Peyer's patch (tissue), 4 donors: ENCODE measurements around the gene DSG3.

Experiments
- CTCF ChIP-seq, 6 experiments: fragments of 450-650 bp in 4 of 6; fragments of 200-600 bp in 2 of 6; sonication (generic) in 1 of 6; IDR thresholded peaks; one replicate each; pipeline ENCODE4 v1.5.1; 2017 to 2019; ENCODE audit warnings: antibody characterized with exemption in 6 of 6, mild to moderate bottlenecking in 3 of 6, moderate library complexity in 1 of 6
- POLR2A ChIP-seq, 2 donors: fragments of 450-650 bp; IDR thresholded peaks; one replicate each; pipeline ENCODE4 v1.5.1; 2017; ENCODE audit warnings: antibody characterized with exemption in 2 of 2, mild to moderate bottlenecking in 2 of 2, moderate library complexity in 2 of 2

DNA sequence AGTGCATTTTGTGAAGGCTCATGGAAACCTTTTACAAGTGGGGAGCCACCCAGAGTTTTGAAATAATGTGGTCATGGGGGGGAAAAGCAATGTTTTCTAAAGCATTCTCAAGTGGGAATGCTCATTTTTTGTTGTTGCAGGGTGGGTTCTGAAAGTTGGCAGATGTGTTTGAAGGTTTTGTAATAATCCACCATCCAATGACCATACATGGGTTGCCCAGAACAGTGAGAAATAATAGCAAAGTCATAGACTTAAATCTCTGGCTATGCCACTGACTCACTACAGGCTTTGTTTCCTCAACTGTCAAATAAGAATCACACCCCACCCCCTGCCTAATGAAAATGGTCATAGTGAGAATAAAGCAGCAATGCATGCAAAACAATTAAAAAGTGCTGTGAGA, 2.9 kb downstream of the DSG3 start:
- TF ChIP-seq CTCF (IDR thresholded peaks at IDR 0.05) (no peak), POLR2A (IDR thresholded peaks at IDR 0.05) (no peak)
